Osteocyte (in vitro differentiated cells): ENCODE measurements around the gene MAN1A1. TPM values are rescaled to one million over a fixed set of nuclear protein-coding genes. Genes with fewer than 3 reads are reported as not detected.

ENCODE experiments used
- DNase-seq: peaks from one replicate; pipeline ENCODE4 v3.0.0; 2021; ENCODE audit warnings: mixed read lengths; ENCODE audit not compliant: unreplicated experiment; ENCODE audit errors: extremely low spot score
- H3K27ac Mint-ChIP-seq: one replicate; pipeline ENCODE4 v1.8.0; 2021; ENCODE audit warnings: mild to moderate bottlenecking, mixed read lengths; ENCODE audit not compliant: unreplicated experiment
- H3K27me3 Mint-ChIP-seq: one replicate; pipeline ENCODE4 v1.8.0; 2021; ENCODE audit warnings: mixed read lengths; ENCODE audit not compliant: unreplicated experiment
- H3K36me3 Mint-ChIP-seq: one replicate; pipeline ENCODE4 v1.8.0; 2021; ENCODE audit warnings: mixed read lengths; ENCODE audit not compliant: unreplicated experiment
- H3K4me1 Mint-ChIP-seq: one replicate; pipeline ENCODE4 v1.8.0; 2021; ENCODE audit warnings: mixed read lengths; ENCODE audit not compliant: unreplicated experiment
- H3K4me3 Mint-ChIP-seq: one replicate; pipeline ENCODE4 v1.8.0; 2021; ENCODE audit warnings: mild to moderate bottlenecking, moderate library complexity, mixed read lengths; ENCODE audit not compliant: unreplicated experiment
- H3K9me3 Mint-ChIP-seq: one replicate; pipeline ENCODE4 v1.8.0; 2021; ENCODE audit warnings: mixed read lengths; ENCODE audit not compliant: unreplicated experiment
- total RNA-seq: library from RNA; stranded (reverse); gene quantifications from 2 replicates; pipeline ENCODE4 v1.2.1, GENCODE V29; 2021
- TF ChIP-seq, protein P1 (sequence below): fragments of 200-600 bp; sonication (generic); IDR thresholded peaks from 2 replicates; pipeline ENCODE4 v1.5.0; 2021; ENCODE audit warnings: antibody characterized with exemption, mild to moderate bottlenecking, moderate library complexity

MAN1A1 gene
- total RNA-seq, 1 donor from 2014 or later, result 7.0 TPM

DNA sequence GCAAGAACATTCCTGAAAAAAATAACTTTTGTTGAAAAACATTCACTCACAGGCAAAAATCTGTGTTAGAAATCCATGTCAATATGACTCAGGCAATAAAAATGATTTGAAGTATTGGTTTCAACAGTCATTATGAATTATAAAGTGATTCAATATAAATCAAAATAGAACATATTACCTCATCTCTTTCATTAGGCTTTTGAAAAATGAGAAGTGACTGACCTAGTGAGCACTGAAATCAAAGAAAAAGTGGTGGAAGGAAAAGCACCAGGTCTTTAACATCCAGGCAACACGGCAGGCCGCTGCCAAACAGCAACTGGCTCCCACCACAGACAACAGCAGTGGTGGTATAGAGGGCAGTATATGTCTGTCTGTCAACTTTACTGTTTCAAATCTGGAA, 68.9 kb downstream of the MAN1A1 start:
- Mint-ChIP-seq H3K9me3 (no peaks in the 10 kb centered on the region), H3K27me3 (no peaks in the 10 kb centered on the region), H3K36me3 (no peaks in the 10 kb centered on the region), H3K27ac (peak overlapping the region; percentile 80), H3K4me3 (no peak overlapping the region), H3K4me1 (peaks cover 7% of the 10 kb centered on the region)
- no peak for DNase-seq
- TF ChIP-seq, protein P1, sequence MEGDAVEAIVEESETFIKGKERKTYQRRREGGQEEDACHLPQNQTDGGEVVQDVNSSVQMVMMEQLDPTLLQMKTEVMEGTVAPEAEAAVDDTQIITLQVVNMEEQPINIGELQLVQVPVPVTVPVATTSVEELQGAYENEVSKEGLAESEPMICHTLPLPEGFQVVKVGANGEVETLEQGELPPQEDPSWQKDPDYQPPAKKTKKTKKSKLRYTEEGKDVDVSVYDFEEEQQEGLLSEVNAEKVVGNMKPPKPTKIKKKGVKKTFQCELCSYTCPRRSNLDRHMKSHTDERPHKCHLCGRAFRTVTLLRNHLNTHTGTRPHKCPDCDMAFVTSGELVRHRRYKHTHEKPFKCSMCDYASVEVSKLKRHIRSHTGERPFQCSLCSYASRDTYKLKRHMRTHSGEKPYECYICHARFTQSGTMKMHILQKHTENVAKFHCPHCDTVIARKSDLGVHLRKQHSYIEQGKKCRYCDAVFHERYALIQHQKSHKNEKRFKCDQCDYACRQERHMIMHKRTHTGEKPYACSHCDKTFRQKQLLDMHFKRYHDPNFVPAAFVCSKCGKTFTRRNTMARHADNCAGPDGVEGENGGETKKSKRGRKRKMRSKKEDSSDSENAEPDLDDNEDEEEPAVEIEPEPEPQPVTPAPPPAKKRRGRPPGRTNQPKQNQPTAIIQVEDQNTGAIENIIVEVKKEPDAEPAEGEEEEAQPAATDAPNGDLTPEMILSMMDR, result no peak

DNA sequence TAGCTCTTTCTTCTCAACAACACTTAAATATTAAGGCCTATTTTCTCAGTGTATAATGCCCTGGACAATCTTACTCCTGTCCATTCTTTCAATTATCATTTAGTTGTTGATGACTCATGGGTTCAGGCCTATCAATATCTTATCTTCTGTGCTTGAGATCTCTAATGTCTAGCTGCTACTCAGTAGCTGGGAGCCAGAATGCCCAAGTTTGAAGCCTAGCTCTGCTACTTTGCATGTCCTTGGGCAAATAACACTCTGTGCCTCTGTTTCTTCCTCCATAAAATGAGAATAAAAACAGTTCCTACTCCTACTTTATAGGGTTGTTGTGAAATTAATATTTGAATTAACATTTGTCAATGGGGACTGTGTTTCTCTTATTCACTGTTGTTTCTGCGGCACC, 69.5 kb downstream of the MAN1A1 start:
- no peaks in the 10 kb centered on the region for H3K9me3 Mint-ChIP-seq
- DNase-seq, result no peak
- no peaks in the 10 kb centered on the region for H3K27me3 Mint-ChIP-seq
- H3K27ac Mint-ChIP-seq, result no peak overlapping the region
- TF ChIP-seq, protein P1, result no peak
- no peak overlapping the region for H3K4me3 Mint-ChIP-seq
- H3K36me3 Mint-ChIP-seq, result no peaks in the 10 kb centered on the region
- peaks cover 7% of the 10 kb centered on the region for H3K4me1 Mint-ChIP-seq

DNA sequence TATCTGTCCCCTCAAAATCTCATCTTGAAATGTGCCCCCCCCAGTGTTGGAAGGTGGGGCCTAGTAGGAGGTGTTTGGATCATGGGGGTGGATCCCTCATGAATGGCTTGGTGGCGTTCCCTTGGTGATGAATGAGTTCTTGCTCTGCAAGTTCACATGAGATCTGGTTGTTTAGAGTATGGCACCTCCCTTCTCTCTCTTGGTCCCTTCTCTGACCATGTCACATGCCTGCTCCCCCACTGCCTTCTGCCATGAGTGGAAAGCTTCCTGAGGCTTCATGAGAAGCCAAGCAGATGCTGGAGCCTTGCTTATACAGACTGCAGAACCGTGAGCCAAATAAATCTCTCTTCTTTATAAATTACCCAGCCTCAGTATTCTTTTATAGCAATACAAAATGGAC, 70.9 kb downstream of the MAN1A1 start:
- H3K9me3 Mint-ChIP-seq, result no peaks in the 10 kb centered on the region
- peaks cover 10% of the 10 kb centered on the region for H3K4me1 Mint-ChIP-seq
- H3K4me3 Mint-ChIP-seq, result no peak overlapping the region
- TF ChIP-seq, protein P1, result no peak
- no peaks in the 10 kb centered on the region for H3K27me3 Mint-ChIP-seq
- no peak overlapping the region for H3K27ac Mint-ChIP-seq
- no peak for DNase-seq
- H3K36me3 Mint-ChIP-seq, result no peaks in the 10 kb centered on the region

DNA sequence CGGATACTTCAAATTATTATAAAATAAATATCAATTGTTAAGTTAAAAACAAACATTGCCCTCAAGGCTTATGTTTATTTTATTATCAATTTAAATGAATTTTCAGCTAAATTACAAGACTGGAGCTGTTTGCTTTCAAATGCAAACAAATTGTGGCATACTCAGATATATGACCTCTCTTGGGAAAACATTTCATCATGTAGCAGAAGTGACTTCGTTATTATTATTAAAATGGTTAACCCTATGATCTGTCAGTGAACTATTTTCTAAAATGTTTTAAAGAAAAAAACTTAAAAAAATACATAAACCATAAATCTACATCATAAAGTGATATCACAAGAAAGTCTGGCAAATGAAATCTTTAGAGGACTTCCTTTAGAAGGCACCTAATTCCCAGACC, 72.5 kb downstream of the MAN1A1 start:
- no peaks in the 10 kb centered on the region for H3K27me3 Mint-ChIP-seq
- no peak for DNase-seq
- TF ChIP-seq, protein P1, result no peak
- no peak overlapping the region for H3K4me3 Mint-ChIP-seq
- no peak overlapping the region for H3K27ac Mint-ChIP-seq
- no peaks in the 10 kb centered on the region for H3K9me3 Mint-ChIP-seq
- peaks cover 9% of the 10 kb centered on the region for H3K4me1 Mint-ChIP-seq
- H3K36me3 Mint-ChIP-seq, result no peaks in the 10 kb centered on the region

DNA sequence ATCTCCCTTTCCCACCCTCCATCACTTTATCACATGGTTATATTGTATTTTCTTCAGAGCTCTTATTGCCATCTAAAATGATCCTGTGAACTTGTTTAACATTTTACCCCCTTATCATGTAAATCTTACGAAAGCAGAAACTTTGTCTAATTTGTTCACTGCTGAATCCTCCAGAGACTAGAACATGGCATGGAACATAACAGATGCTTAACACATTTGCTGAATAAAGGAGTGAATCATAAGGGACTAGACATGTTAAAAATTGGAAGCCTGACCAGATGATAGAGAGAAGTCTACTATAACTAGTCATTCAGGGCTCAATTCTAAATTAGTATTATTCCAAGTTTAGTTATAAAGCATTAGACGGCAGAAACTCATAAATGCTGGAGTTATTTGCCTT, 73.3 kb downstream of the MAN1A1 start:
- TF ChIP-seq, protein P1, result no peak
- no peak for DNase-seq
- no peaks in the 10 kb centered on the region for H3K27me3 Mint-ChIP-seq
- peaks cover 9% of the 10 kb centered on the region for H3K4me1 Mint-ChIP-seq
- H3K9me3 Mint-ChIP-seq, result no peaks in the 10 kb centered on the region
- no peak overlapping the region for H3K27ac Mint-ChIP-seq
- no peaks in the 10 kb centered on the region for H3K36me3 Mint-ChIP-seq
- no peak overlapping the region for H3K4me3 Mint-ChIP-seq
